ENCODE results near the gene CORT.
"Not testable (repeated sequence)": the region's sequence is repeated elsewhere in the genome, so short reads cannot be mapped to it uniquely, and the experiment has no call there.

CORT gene

GRCh38 chr1:10446790-10447422, 2.9 kb upstream of the CORT start:
- in situ Hi-C loops (cut with HindIII; ENCODE audit: low sequenced_read_pairs) = no loop called here
- H3K4me3 ChIP-seq (ENCODE audit: low read depth, low read length) = no peak overlapping the region
- DNase-seq (ENCODE audit: low read depth) = no peak
- TF ChIP-seq CTCF (IDR thresholded peaks at IDR 0.05; ENCODE audit: low read depth, low read length, missing control alignments) = no peak

- no peak overlapping the region for H3K4me3 ChIP-seq (ENCODE audit: low read depth, low read length)
- TF ChIP-seq CTCF (IDR thresholded peaks at IDR 0.05; ENCODE audit: low read depth, low read length, missing control alignments) = no peak
- DNase-seq (ENCODE audit: low read depth) = no peak
- in situ Hi-C loops (cut with HindIII; ENCODE audit: low sequenced_read_pairs) = no loop called here
Observed at GRCh38 chr1:10450156-10450814, 454 bp downstream of the CORT start.

GRCh38 chr1:10450836-10451235, 1.0 kb downstream of the CORT start:
- H3K4me3 ChIP-seq (ENCODE audit: low read depth, low read length) = no peak overlapping the region
- TF ChIP-seq CTCF (IDR thresholded peaks at IDR 0.05; ENCODE audit: low read depth, low read length, missing control alignments) = no peak
- DNase-seq (ENCODE audit: low read depth) = no peak
- in situ Hi-C loops (cut with HindIII; ENCODE audit: low sequenced_read_pairs) = no loop called here

- in situ Hi-C loops (cut with HindIII; ENCODE audit: low sequenced_read_pairs) = no loop called here
- no peak for DNase-seq (ENCODE audit: low read depth)
- H3K4me3 ChIP-seq (ENCODE audit: low read depth, low read length) = no peak overlapping the region
- TF ChIP-seq CTCF (IDR thresholded peaks at IDR 0.05; ENCODE audit: low read depth, low read length, missing control alignments) = no peak
Observed at GRCh38 chr1:10451287-10451686, 1.5 kb downstream of the CORT start.

GRCh38 chr1:10456048-10456447, 6.2 kb downstream of the CORT start:
- TF ChIP-seq CTCF (IDR thresholded peaks at IDR 0.05; ENCODE audit: low read depth, low read length, missing control alignments) = no peak
- in situ Hi-C loops (cut with HindIII; ENCODE audit: low sequenced_read_pairs) = no loop called here
- DNase-seq (ENCODE audit: low read depth) = no peak
- H3K4me3 ChIP-seq (ENCODE audit: low read depth, low read length) = no peak overlapping the region

- TF ChIP-seq CTCF (IDR thresholded peaks at IDR 0.05; ENCODE audit: low read depth, low read length, missing control alignments) = no peak
- in situ Hi-C loops (cut with HindIII; ENCODE audit: low sequenced_read_pairs) = no loop called here
- no peak overlapping the region for H3K4me3 ChIP-seq (ENCODE audit: low read depth, low read length)
- no peak for DNase-seq (ENCODE audit: low read depth)
Observed at GRCh38 chr1:10456661-10457060, 6.8 kb downstream of the CORT start.

- H3K4me3 ChIP-seq (ENCODE audit: low read depth, low read length); in situ Hi-C loops (cut with HindIII; ENCODE audit: low sequenced_read_pairs); DNase-seq (ENCODE audit: low read depth): not testable (repeated sequence)
Observed at GRCh38 chr1:10457462-10457861, 7.6 kb downstream of the CORT start.
